Measurements from ENCODE around the gene ADCY10.

The ADCY10 gene

DNA sequence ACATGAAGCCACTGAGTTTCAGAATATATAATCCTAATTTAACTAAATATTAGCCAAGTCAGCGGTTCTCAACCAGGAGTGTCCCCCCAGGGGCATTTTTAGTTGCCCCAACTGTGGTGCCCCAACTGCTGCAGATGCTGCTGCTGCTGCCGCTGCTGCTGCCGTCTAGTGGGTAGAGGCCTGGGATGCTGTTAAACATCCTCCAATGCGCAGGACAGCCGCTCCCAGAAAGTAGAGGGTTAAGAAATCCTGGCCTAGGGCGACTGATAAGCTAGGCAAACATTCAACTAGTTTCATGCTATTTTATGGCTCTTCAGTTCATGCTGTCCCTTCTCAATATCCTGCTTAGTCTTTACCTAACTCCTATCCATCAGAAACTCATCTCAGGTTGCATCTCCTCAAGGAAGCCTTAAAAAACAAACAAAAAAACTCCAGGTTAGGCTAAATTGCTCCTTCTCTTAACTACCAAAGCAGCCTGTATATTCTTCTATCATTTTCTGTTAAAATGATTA lies 12.6 kb upstream of the ADCY10 start:
- TF ChIP-seq, protein P1, sequence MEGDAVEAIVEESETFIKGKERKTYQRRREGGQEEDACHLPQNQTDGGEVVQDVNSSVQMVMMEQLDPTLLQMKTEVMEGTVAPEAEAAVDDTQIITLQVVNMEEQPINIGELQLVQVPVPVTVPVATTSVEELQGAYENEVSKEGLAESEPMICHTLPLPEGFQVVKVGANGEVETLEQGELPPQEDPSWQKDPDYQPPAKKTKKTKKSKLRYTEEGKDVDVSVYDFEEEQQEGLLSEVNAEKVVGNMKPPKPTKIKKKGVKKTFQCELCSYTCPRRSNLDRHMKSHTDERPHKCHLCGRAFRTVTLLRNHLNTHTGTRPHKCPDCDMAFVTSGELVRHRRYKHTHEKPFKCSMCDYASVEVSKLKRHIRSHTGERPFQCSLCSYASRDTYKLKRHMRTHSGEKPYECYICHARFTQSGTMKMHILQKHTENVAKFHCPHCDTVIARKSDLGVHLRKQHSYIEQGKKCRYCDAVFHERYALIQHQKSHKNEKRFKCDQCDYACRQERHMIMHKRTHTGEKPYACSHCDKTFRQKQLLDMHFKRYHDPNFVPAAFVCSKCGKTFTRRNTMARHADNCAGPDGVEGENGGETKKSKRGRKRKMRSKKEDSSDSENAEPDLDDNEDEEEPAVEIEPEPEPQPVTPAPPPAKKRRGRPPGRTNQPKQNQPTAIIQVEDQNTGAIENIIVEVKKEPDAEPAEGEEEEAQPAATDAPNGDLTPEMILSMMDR (IDR thresholded peaks at IDR 0.05; ENCODE audit: control insufficient read depth, extremely low read depth, insufficient read depth): peak; percentile 80
- DNase-seq (ENCODE audit: low read depth): peak; percentile 97
- peak overlapping the region; percentile 48 for H3K4me3 ChIP-seq (ENCODE audit: low read depth, low read length)

DNA sequence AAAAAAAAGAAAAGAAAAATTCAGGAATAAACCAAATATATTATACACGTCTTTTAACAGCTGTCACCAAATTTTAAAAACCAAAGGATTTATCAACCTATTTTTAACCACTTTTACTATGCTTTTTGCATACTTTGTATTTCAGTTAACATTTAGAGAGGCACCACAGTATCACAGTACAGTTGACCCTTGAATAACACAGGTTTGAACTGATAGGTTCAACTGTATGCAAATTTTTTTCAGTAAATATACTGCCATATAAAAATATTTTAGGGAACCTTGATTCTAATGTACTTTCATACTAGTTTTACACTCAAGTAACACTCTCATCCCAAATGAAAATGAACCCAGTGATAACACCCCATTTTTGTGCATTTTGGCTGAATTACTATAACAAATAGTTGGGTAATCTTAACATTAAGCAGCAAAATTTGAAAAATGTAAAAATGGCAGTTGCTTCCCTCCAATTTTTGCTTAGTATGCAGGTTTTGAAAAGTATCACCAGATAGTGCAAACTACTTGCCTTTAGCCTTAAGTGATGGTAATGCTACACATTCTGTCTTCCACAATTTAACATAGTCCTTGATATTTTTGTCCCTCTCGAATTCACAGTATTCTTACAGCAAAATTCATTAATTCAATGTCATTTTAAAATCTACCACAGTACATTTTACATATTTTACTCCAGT lies 10.8 kb upstream of the ADCY10 start:
- no peak overlapping the region for H3K4me3 ChIP-seq (ENCODE audit: low read depth, low read length)
- DNase-seq (ENCODE audit: low read depth): no peak
- TF ChIP-seq, protein P1 (IDR thresholded peaks at IDR 0.05; ENCODE audit: control insufficient read depth, extremely low read depth, insufficient read depth): no peak

DNA sequence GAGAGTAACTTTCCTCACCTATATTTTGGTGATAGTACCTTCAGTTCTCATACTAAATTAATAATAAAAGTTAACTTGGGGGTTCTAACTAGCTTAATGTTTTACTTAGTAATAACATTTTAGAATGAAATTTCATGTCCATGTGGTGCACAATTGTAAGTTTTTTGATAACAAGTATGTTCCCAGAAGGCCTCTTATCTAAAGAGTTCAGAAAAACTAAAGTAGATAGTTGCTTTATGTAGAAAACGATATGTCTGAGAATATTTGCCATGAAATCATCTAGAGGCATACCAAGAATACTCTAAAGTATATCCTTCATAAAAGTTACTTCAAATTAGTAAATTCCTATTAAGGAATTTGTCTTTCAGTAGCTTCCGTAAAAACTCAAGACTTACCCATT lies 10.2 kb upstream of the ADCY10 start:
- TF ChIP-seq, protein P1 (IDR thresholded peaks at IDR 0.05; ENCODE audit: control insufficient read depth, extremely low read depth, insufficient read depth): no peak
- H3K4me3 ChIP-seq (ENCODE audit: low read depth, low read length): no peak overlapping the region
- DNase-seq (ENCODE audit: low read depth): no peak

DNA sequence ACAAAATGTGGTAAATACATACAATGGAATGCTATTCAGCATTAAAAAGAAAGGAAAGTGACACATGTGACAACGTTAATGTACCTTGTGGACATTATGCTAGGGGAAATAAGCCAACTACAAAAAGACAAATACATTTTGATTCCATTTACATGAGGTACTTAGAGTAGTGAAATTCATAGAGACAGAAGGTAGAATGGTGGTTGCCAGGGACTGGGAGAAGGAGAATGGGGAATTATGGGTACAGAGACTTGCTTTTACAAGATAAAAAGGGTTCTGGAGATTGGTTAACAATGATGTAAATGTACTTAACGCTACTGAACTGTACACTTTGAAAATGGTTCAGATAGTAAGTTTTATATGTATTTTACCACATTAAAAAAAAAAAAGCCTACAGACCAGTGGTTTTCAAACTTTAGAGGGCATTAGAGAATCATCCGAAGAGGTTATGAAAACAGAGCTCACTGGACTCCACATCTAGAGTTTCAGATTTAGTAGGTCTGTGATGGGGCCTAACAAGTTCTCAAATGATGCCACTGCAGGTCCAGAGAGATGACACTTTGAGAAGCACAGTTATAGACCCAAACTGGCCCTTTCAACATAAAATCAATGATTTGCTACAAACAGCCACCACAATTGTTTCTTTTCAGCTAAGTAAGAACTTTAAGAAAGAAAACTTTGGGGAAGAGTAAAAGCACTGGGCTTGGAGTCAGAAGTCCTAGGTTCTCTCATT lies 9.6 kb upstream of the ADCY10 start:
- H3K4me3 ChIP-seq (ENCODE audit: low read depth, low read length): no peak overlapping the region
- TF ChIP-seq, protein P1 (IDR thresholded peaks at IDR 0.05; ENCODE audit: control insufficient read depth, extremely low read depth, insufficient read depth): no peak
- DNase-seq (ENCODE audit: low read depth): no peak

DNA sequence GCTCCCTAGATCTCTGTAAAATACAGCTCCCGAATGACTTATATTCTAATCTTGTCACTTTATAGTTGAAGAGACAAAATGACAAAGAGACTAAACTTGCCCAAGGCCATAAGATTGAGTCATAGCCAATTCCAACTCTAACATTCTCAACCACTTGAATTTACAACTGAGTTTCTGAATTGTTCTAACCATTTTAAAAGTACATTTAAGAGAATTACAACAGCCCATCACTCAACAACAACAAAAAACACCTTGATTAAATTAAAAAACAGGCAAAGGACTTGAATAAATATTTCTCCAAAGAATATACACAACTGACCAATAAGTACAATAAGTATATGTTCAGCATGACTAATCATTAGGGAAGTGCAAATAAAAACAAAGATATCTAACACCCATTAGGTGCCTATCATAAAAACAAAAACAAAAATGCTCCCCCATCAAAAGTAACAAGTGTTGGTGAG lies 8.7 kb upstream of the ADCY10 start:
- no peak overlapping the region for H3K4me3 ChIP-seq (ENCODE audit: low read depth, low read length)
- no peak for DNase-seq (ENCODE audit: low read depth)
- TF ChIP-seq, protein P1 (IDR thresholded peaks at IDR 0.05; ENCODE audit: control insufficient read depth, extremely low read depth, insufficient read depth): no peak

DNA sequence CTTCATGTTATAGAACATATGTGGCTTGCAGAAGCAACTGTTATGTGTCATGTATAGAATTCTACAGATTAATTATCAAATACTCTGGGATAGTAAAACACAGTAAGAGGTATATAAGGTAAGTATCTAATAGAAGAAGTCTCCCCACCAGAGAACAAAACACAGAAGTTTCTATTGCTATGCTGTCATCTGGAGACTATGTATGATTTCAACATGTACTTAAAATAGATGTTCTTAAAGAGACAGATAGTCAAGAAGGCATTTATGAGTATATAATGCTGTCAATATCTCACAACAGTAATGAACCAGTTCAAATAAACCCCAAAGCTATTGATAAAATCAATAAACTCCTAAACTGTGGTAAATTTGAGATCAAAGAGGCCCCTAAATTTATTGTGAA lies 8.1 kb upstream of the ADCY10 start:
- H3K4me3 ChIP-seq (ENCODE audit: low read depth, low read length): no peak overlapping the region
- no peak for DNase-seq (ENCODE audit: low read depth)
- TF ChIP-seq, protein P1 (IDR thresholded peaks at IDR 0.05; ENCODE audit: control insufficient read depth, extremely low read depth, insufficient read depth): no peak
